HepG2 (cell line): Measurements from ENCODE around the gene KATNAL1. TPM values are rescaled to one million over a fixed set of nuclear protein-coding genes. Genes with fewer than 3 reads are reported as not detected.

Experiments used
- ATAC-seq: fragments of 200-7000 bp; cut with Tn5 transposase; 3 replicates; pipeline ENCODE4 v1.9.1; 2020; ENCODE audit warnings: mild to moderate bottlenecking, moderate library complexity
- BruUV-seq: library from RNA; stranded (reverse); fragments of 400-500 nt; replicated peaks from 2 replicates; lab custom pipeline; 2021; lab: Mats Ljungman, UMichigan
- CTCF ChIA-PET: fragments of 300-600 bp; formaldehyde crosslinking; extraction: SDS; loops from one replicate; lab custom pipeline; 2021; ENCODE audit warnings: low total read pairs, inconsistent platforms, low intra/inter-chr PET ratio; lab: Yijun Ruan, JAX
- POLR2A ChIA-PET: fragments of 350-600 bp; sonication (Branson Sonifier 250); formaldehyde crosslinking; loops from one replicate; lab custom pipeline; 2020; ENCODE audit warnings: antibody characterized with exemption, inconsistent platforms; lab: Yijun Ruan, JAX
- DNase-seq: peaks from one replicate; pipeline ENCODE4 v3.0.0-alpha.2; 2015; ENCODE audit warnings: low spot score
- FAIRE-seq: peaks from 3 replicates; lab custom pipeline; 2011; peaks lifted over from hg19 to GRCh38; lab: Jason Lieb, UNC
- H2AFZ ChIP-seq: one replicate; pipeline ENCODE4 v1.6.1; 2011; ENCODE audit warnings: low read length, inconsistent platforms
- H3K27ac ChIP-seq: fragments of 300-600 bp; 3 replicates; pipeline ENCODE4 v1.8.0; 2011; ENCODE audit warnings: mixed run types, mild to moderate bottlenecking, mixed read lengths, low read length, inconsistent platforms; ENCODE audit not compliant: insufficient read depth; ENCODE audit errors: extremely low read length
- H3K27me3 ChIP-seq, 2 experiments: fragments of 200-600 bp in 1 of 2; 2 replicates in 1 of 2; 3 replicates in 1 of 2; pipeline versions ENCODE4 v1.6.0 to v1.8.0; 2011; ENCODE audit warnings: low read length in 2 of 2, mild to moderate bottlenecking in 2 of 2, moderate library complexity in 2 of 2, inconsistent platforms in 1 of 2; ENCODE audit not compliant: insufficient read depth in 2 of 2, control insufficient read depth in 1 of 2
- H3K36me3 ChIP-seq, 2 experiments: fragments of 200-600 bp in 1 of 2; replicated peaks in 1 of 2; 2 replicates in 1 of 2; 3 replicates in 1 of 2; pipeline versions ENCODE4 v1.5.1 to v1.8.0; 2011; ENCODE audit warnings: low read length in 2 of 2, inconsistent platforms in 1 of 2; ENCODE audit not compliant: insufficient read depth in 2 of 2, control insufficient read depth in 1 of 2
- H3K4me1 ChIP-seq: 2 replicates; pipeline ENCODE4 v1.5.1; 2012; ENCODE audit warnings: low read length, inconsistent platforms; ENCODE audit not compliant: insufficient read depth
- H3K4me2 ChIP-seq: 2 replicates; pipeline ENCODE4 v1.6.0; 2011; ENCODE audit warnings: low read depth, low read length, inconsistent platforms
- H3K4me3 ChIP-seq, 3 experiments: fragments of 200-600 bp in 1 of 3; sonication (generic), shearing (Covaris generic) in 1 of 3; replicated peaks in 1 of 3; 2 replicates each; pipeline ENCODE4 v1.5.1; 2011 to 2016; ENCODE audit warnings: low read length in 3 of 3, inconsistent platforms in 2 of 3, low read depth in 2 of 3, mild to moderate bottlenecking in 2 of 3, control low read depth in 1 of 3, mixed read lengths in 1 of 3; ENCODE audit not compliant: insufficient read depth in 1 of 3
- H3K79me2 ChIP-seq: one replicate; pipeline ENCODE4 v1.6.1; 2011; ENCODE audit warnings: low read length, inconsistent platforms; ENCODE audit not compliant: insufficient read depth
- H3K9ac ChIP-seq: 2 replicates; pipeline ENCODE4 v1.6.0; 2011; ENCODE audit warnings: mild to moderate bottlenecking, low read depth, low read length, inconsistent platforms; ENCODE audit not compliant: insufficient read depth
- H3K9me3 ChIP-seq: 2 replicates; pipeline ENCODE4 v1.5.1; 2012; ENCODE audit warnings: mild to moderate bottlenecking, low read length
- H4K20me1 ChIP-seq: 2 replicates; pipeline ENCODE4 v1.6.0; 2011; ENCODE audit warnings: inconsistent platforms, mild to moderate bottlenecking, low read length, moderate library complexity; ENCODE audit not compliant: insufficient read depth
- CEBPB ChIP-seq: IDR thresholded peaks from 2 replicates; pipeline ENCODE4 v1.6.1; 2011; ENCODE audit warnings: low read depth, low read length, improper control_type of control experiment, borderline replicate concordance
- GABPA ChIP-seq, 2 experiments: IDR thresholded peaks; 2 replicates each; pipeline ENCODE4 v1.6.1; 2011 to 2016; ENCODE audit warnings: low read depth in 2 of 2, low read length in 1 of 2, missing biosample characterization in 1 of 2, missing genetic modification characterization in 1 of 2
- HIVEP1 ChIP-seq: sonication (generic); formaldehyde crosslinking; IDR thresholded peaks from 2 replicates; pipeline ENCODE4 v1.4.0; 2020; ENCODE audit warnings: mild to moderate bottlenecking, missing genetic modification reagents
- JUND ChIP-seq: sonication (generic); formaldehyde crosslinking; IDR thresholded peaks from 2 replicates; pipeline ENCODE4 v1.8.0; 2022; ENCODE audit warnings: mild to moderate bottlenecking, missing genetic modification reagents
- KAT7 ChIP-seq: IDR thresholded peaks from 2 replicates; pipeline ENCODE4 v1.6.1; 2018; ENCODE audit warnings: borderline replicate concordance, missing compliant biosample characterization
- MLLT10 ChIP-seq: sonication (generic); formaldehyde crosslinking; IDR thresholded peaks from 2 replicates; pipeline ENCODE4 v1.4.0; 2020; ENCODE audit warnings: missing genetic modification reagents
- NFIC ChIP-seq: IDR thresholded peaks from 2 replicates; pipeline ENCODE4 v1.6.1; 2012; ENCODE audit warnings: mild to moderate bottlenecking, low read length, inconsistent platforms
- TBL1XR1 ChIP-seq: fragments of 150-350 bp; IDR thresholded peaks from 2 replicates; pipeline ENCODE4 v1.6.1; 2014; ENCODE audit warnings: borderline replicate concordance, low read length; ENCODE audit not compliant: partially characterized antibody
- TP53 ChIP-seq: sonication (generic); formaldehyde crosslinking; conservative IDR thresholded peaks from 2 replicates; pipeline ENCODE4 v1.4.0; 2020; ENCODE audit warnings: missing genetic modification reagents
- ZFP37 ChIP-seq: sonication (generic); formaldehyde crosslinking; IDR thresholded peaks from 2 replicates; pipeline ENCODE4 v1.4.0; 2020; ENCODE audit warnings: missing genetic modification reagents, borderline replicate concordance
- ZNF101 ChIP-seq: sonication (generic); formaldehyde crosslinking; IDR thresholded peaks from 2 replicates; pipeline ENCODE4 v1.4.0; 2020; ENCODE audit warnings: mild to moderate bottlenecking, low read depth, missing genetic modification reagents, borderline replicate concordance
- ZNF282 ChIP-seq: fragments of 450-650 bp; IDR thresholded peaks from 2 replicates; pipeline ENCODE4 v1.6.1; 2018; ENCODE audit not compliant: partially characterized antibody
- ZNF530 ChIP-seq: sonication (generic); formaldehyde crosslinking; IDR thresholded peaks from 2 replicates; pipeline ENCODE4 v1.5.0; 2020; ENCODE audit warnings: low read depth, mild to moderate bottlenecking, missing genetic modification reagents
- ZSCAN22 ChIP-seq: sonication (generic); formaldehyde crosslinking; IDR thresholded peaks from 2 replicates; pipeline ENCODE4 v1.4.0; 2020; ENCODE audit warnings: mild to moderate bottlenecking, missing genetic modification reagents
- WGBS: methylation state at CpG from one replicate; pipeline ENCODE4 v1.1.6; 2017; ENCODE audit warnings: low lambda C conversion rate; 5-methylcytosine and 5-hydroxymethylcytosine counted together
- in situ Hi-C: cut with HindIII; loops from 2 replicates; pipeline ENCODE4 v1.10.0; 2017; ENCODE audit warnings: low pct_unique_long_range_greater_than_20kb; ENCODE audit not compliant: extremely low pct_ligation_motif_present
- intact Hi-C: fragments of 100-400 bp; cut with micrococcal nuclease; formaldehyde crosslinking; loops from one replicate; pipeline ENCODE4 v1.10.0; 2022; ENCODE audit not compliant: unreplicated experiment
- polyA plus RNA-seq, 8 experiments: library from polyadenylated mRNA; depleted of rRNA in 3 of 8; stranded (reverse) in 7 of 8; unstranded in 1 of 8; fragments of >200 nt; fragmentation: Illumina TruSeq in 4 of 8; extraction: Trizol in 4 of 8; gene quantifications; 2 replicates each; pipeline versions ENCODE4 v1.2.1 to v1.2.3, GENCODE V29; 2011 to 2016; ENCODE audit warnings: low read depth in 4 of 8, missing spikeins in 1 of 8, mixed read lengths in 1 of 8; ENCODE audit not compliant: insufficient read depth in 1 of 8
- total RNA-seq, 5 experiments: library from RNA; depleted of rRNA; stranded (reverse); fragments of >200 nt; fragmentation: Illumina TruSeq; extraction: Trizol; gene quantifications; 2 replicates each; pipeline ENCODE4 v1.2.3, GENCODE V29; 2016; ENCODE audit warnings: low read depth in 1 of 5
- TF ChIP-seq, protein P1 (sequence below): sonication (generic); formaldehyde crosslinking; IDR thresholded peaks from 2 replicates; pipeline ENCODE4 v1.8.0; 2022; ENCODE audit warnings: missing genetic modification reagents, mild to moderate bottlenecking, borderline replicate concordance
- TF ChIP-seq, protein P2 (sequence below): sonication (generic); formaldehyde crosslinking; IDR thresholded peaks from 2 replicates; pipeline ENCODE4 v1.5.0; 2020; ENCODE audit warnings: mild to moderate bottlenecking, missing genetic modification reagents, moderate library complexity
- TF ChIP-seq, protein P3 (sequence below): sonication (generic); formaldehyde crosslinking; IDR thresholded peaks from 2 replicates; pipeline ENCODE4 v1.5.1; 2020; ENCODE audit warnings: missing genetic modification reagents, mild to moderate bottlenecking, borderline replicate concordance

Gene KATNAL1
- total and polyA plus RNA-seq, 2 of the 13 experiments (the other 11 are each of a cell fraction or from before 2014, with no cell fraction given), result 3.2 to 11.8 TPM

DNA sequence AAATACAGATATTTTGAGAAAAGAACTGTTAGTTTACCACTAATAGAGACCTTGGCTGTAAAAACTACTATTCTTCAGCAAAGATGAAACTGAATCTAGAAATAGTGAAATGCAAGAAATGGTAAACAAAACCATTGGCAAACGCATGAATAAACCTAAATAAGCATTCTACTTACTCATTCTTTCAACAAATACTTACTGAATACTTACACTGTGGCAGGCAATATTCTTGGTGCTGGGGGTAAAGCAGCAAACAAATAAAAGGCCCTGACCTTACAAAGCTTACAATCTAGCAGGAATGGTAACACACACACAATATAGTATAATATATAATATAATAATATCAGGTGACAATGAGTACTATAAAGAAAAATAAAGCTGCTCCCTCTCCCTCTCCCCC, 38.7 kb downstream of the KATNAL1 start:
- Histone ChIP-seq H3K4me3 (no peak overlapping the region), H2AFZ (no peak overlapping the region), H3K27me3 (no peaks in the 10 kb centered on the region), H3K9me3 (no peaks in the 10 kb centered on the region), H3K4me1 (no peaks in the 10 kb centered on the region), H3K79me2 (no peaks in the 10 kb centered on the region), H4K20me1 (no peaks in the 10 kb centered on the region), H3K36me3 (no peaks in the 10 kb centered on the region), H3K9ac (no peak overlapping the region), H3K27ac (no peak overlapping the region), H3K4me2 (no peak overlapping the region)
- ATAC-seq, result no peak
- POLR2A ChIA-PET, result no interaction called here
- FAIRE-seq, result no peak
- in situ Hi-C loops, result no loop called here
- DNase-seq, result no peak
- BruUV-seq, result no TSS peak
- CTCF ChIA-PET, result no interaction called here
- TF ChIP-seq ZFP37, result no peak
- TF ChIP-seq, protein P1, sequence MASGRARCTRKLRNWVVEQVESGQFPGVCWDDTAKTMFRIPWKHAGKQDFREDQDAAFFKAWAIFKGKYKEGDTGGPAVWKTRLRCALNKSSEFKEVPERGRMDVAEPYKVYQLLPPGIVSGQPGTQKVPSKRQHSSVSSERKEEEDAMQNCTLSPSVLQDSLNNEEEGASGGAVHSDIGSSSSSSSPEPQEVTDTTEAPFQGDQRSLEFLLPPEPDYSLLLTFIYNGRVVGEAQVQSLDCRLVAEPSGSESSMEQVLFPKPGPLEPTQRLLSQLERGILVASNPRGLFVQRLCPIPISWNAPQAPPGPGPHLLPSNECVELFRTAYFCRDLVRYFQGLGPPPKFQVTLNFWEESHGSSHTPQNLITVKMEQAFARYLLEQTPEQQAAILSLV, result no peak
- no peak for TF ChIP-seq TBL1XR1
- TF ChIP-seq GABPA (IDR thresholded peaks at IDR 0.05; ENCODE audit: low read depth, low read length), result no peak
- no peak for TF ChIP-seq GABPA (CRISPR knock-in tag; IDR thresholded peaks at IDR 0.05; ENCODE audit: low read depth)
- no peak for TF ChIP-seq JUND (CRISPR knock-in tag)
- no peak for TF ChIP-seq TP53 (CRISPR knock-in tag)
- TF ChIP-seq ZSCAN22 (CRISPR knock-in tag), result no peak
- TF ChIP-seq ZNF101 (CRISPR knock-in tag), result no peak
- TF ChIP-seq ZNF282, result no peak
- TF ChIP-seq, protein P2, sequence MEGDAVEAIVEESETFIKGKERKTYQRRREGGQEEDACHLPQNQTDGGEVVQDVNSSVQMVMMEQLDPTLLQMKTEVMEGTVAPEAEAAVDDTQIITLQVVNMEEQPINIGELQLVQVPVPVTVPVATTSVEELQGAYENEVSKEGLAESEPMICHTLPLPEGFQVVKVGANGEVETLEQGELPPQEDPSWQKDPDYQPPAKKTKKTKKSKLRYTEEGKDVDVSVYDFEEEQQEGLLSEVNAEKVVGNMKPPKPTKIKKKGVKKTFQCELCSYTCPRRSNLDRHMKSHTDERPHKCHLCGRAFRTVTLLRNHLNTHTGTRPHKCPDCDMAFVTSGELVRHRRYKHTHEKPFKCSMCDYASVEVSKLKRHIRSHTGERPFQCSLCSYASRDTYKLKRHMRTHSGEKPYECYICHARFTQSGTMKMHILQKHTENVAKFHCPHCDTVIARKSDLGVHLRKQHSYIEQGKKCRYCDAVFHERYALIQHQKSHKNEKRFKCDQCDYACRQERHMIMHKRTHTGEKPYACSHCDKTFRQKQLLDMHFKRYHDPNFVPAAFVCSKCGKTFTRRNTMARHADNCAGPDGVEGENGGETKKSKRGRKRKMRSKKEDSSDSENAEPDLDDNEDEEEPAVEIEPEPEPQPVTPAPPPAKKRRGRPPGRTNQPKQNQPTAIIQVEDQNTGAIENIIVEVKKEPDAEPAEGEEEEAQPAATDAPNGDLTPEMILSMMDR (CRISPR knock-in tag), result no peak
- TF ChIP-seq MLLT10, result no peak
- TF ChIP-seq ZNF530 (CRISPR knock-in tag), result no peak
- no peak for TF ChIP-seq CEBPB
- no peak for TF ChIP-seq NFIC
- TF ChIP-seq, protein P3, sequence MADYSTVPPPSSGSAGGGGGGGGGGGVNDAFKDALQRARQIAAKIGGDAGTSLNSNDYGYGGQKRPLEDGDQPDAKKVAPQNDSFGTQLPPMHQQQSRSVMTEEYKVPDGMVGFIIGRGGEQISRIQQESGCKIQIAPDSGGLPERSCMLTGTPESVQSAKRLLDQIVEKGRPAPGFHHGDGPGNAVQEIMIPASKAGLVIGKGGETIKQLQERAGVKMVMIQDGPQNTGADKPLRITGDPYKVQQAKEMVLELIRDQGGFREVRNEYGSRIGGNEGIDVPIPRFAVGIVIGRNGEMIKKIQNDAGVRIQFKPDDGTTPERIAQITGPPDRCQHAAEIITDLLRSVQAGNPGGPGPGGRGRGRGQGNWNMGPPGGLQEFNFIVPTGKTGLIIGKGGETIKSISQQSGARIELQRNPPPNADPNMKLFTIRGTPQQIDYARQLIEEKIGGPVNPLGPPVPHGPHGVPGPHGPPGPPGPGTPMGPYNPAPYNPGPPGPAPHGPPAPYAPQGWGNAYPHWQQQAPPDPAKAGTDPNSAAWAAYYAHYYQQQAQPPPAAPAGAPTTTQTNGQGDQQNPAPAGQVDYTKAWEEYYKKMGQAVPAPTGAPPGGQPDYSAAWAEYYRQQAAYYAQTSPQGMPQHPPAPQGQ (CRISPR knock-in tag), result no peak
- no peak for TF ChIP-seq HIVEP1
- no peak for TF ChIP-seq KAT7 (CRISPR knock-in tag)
- intact Hi-C loops, result no loop called here
- 100% methylated on average over 1 of the region's 1 CpG for WGBS
